Activated CD8-positive, alpha-beta T cell treated with anti-CD3 and anti-CD28 coated beads for 36 hours (primary cell): ENCODE measurements around the gene HIGD1B. TPM values are rescaled to one million over a fixed set of nuclear protein-coding genes. Genes with fewer than 3 reads are reported as not detected.

Experiments used
- ATAC-seq: fragments of 200-7000 bp; cut with Tn5 transposase; one replicate; pipeline ENCODE4 v1.10.0; 2021; ENCODE audit warnings: mild to moderate bottlenecking, moderate library complexity
- CTCF ChIA-PET: fragments of 350-600 bp; sonication (Branson Sonifier 250); formaldehyde crosslinking; loops from one replicate; lab custom pipeline; 2021; ENCODE audit warnings: antibody characterized with exemption; lab: Charles Lee
- POLR2A ChIA-PET: fragments of 350-600 bp; sonication (Branson Sonifier 250); formaldehyde crosslinking; loops from one replicate; lab custom pipeline; 2021; ENCODE audit warnings: antibody characterized with exemption; lab: Charles Lee
- DNase-seq: peaks from one replicate; pipeline ENCODE4 v3.0.0-alpha.2; 2020
- H3K27ac Mint-ChIP-seq: one replicate; pipeline ENCODE4 v1.8.0; 2021; ENCODE audit warnings: mild to moderate bottlenecking, mixed read lengths
- H3K27me3 Mint-ChIP-seq: one replicate; pipeline ENCODE4 v1.8.0; 2021; ENCODE audit warnings: mixed read lengths
- H3K36me3 Mint-ChIP-seq: one replicate; pipeline ENCODE4 v1.8.0; 2021; ENCODE audit warnings: low read depth, mixed read lengths
- H3K4me1 Mint-ChIP-seq: one replicate; pipeline ENCODE4 v1.8.0; 2021; ENCODE audit warnings: low read depth, mixed read lengths
- H3K4me3 Mint-ChIP-seq: one replicate; pipeline ENCODE4 v1.8.0; 2021; ENCODE audit warnings: mild to moderate bottlenecking, moderate library complexity, mixed read lengths
- H3K9me3 Mint-ChIP-seq: one replicate; pipeline ENCODE4 v1.8.0; 2021; ENCODE audit warnings: mixed read lengths
- intact Hi-C: fragments of 100-400 bp; cut with micrococcal nuclease; formaldehyde crosslinking; loops from one replicate; pipeline ENCODE4 v1.10.0; 2022
- total RNA-seq, 2 experiments: library from RNA; stranded (reverse); gene quantifications; one replicate each; pipeline ENCODE4 v1.2.3, GENCODE V29; 2021
- TF ChIP-seq, protein P1 (sequence below): fragments of 200-600 bp; IDR thresholded peaks from one replicate; pipeline ENCODE4 v1.8.0; 2022; ENCODE audit warnings: antibody characterized with exemption, mild to moderate bottlenecking

HIGD1B gene
- total RNA-seq, 2 experiments from 2014 or later = not detected

DNA sequence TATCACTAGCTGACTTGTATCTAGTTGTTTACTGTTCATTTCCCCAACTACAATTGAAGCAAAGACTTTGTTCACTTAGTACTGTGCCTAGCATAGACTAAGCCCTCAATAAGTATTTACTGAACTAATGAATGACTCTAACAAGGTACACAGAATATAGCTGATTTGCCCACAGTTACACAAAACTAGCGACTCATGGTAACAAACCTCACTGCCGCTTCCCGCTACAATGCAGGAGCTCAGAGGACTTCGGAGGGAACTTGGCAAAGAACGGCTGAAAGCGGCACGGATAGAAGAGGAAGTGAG lies 51.0 kb downstream of the HIGD1B start:
- DNase-seq (peak; percentile 37), ATAC-seq (no peak)
- Mint-ChIP-seq H3K4me3 (peak overlapping the region; percentile 85), H3K27ac (peak overlapping the region; percentile 100), H3K9me3 (no peaks in the 10 kb centered on the region), H3K27me3 (no peaks in the 10 kb centered on the region), H3K4me1 (peaks cover 27% of the 10 kb centered on the region), H3K36me3 (peaks cover 16% of the 10 kb centered on the region)
- ChIA-PET CTCF (interaction anchor here (0.6 to 3.4 kb wide), 12 partner anchors 9 to 237 kb away, joined by 3 to 10 read pairs (median 4); partner anchors contain the start of gene ACBD4), POLR2A (interaction anchor here (0.6 to 2.4 kb wide), 11 partner anchors 14 to 955 kb away, joined by 3 to 11 read pairs (median 5); partner anchors contain the start of gene KIF18B)
- intact Hi-C loops = no loop called here
- TF ChIP-seq, protein P1, sequence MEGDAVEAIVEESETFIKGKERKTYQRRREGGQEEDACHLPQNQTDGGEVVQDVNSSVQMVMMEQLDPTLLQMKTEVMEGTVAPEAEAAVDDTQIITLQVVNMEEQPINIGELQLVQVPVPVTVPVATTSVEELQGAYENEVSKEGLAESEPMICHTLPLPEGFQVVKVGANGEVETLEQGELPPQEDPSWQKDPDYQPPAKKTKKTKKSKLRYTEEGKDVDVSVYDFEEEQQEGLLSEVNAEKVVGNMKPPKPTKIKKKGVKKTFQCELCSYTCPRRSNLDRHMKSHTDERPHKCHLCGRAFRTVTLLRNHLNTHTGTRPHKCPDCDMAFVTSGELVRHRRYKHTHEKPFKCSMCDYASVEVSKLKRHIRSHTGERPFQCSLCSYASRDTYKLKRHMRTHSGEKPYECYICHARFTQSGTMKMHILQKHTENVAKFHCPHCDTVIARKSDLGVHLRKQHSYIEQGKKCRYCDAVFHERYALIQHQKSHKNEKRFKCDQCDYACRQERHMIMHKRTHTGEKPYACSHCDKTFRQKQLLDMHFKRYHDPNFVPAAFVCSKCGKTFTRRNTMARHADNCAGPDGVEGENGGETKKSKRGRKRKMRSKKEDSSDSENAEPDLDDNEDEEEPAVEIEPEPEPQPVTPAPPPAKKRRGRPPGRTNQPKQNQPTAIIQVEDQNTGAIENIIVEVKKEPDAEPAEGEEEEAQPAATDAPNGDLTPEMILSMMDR = no peak

DNA sequence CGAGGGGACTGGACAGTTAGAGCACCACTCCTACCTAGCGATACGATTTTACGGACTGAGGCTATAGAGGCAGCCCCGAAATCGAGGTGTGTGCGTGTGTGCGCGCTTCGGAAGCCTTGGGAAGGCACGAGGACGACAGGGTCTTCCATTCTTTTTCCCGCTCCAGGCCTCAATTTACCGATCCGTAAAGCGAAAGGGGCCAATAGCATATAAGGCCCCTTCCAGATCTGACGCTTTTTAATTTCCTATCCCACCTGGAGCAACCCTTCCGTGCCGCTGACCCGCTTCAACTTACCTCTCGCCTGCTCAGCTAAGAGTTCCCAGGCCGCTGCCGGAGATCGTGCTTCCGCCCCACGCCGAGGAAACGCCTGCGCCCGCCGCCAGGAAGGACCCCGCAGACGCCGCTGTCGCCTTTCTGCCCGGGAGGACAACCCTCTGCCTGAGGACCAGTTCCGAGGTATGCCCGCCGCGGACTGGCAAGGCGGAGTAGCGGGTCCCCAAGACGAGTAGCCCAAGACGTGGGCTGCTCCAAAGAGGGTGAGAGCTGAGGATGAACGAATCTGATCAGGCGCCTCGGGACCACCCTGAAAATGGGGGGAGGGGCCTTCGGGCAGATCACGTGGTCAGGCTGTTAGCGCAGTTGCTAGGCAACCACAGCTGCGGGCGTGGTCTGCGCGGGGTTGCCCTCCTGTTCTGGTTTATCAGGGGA lies 51.5 kb downstream of the HIGD1B start, which contains the start of gene EFTUD2:
EFTUD2 (minus strand) TSS at position 372 of the 709 bp plus-strand sequence. CDS start 4,924 bp downstream, outside the sequence.
- no peaks in the 10 kb centered on the region for H3K27me3 Mint-ChIP-seq
- ChIA-PET CTCF (interaction anchor here (0.6 to 3.4 kb wide), 9 partner anchors 9 to 236 kb away, joined by 3 to 10 read pairs (median 6); partner anchors contain the start of gene ACBD4), POLR2A (interaction anchor here (0.6 to 2.4 kb wide), 17 partner anchors 14 to 956 kb away, joined by 3 to 11 read pairs (median 4); partner anchors contain the start of genes GFAP and KIF18B)
- TF ChIP-seq, protein P1 = no peak
- intact Hi-C loops = no loop called here
- H3K36me3 Mint-ChIP-seq = peaks cover 16% of the 10 kb centered on the region
- peak within 1 kb of the TSS; percentile 85 for H3K4me3 Mint-ChIP-seq
- ATAC-seq = peak; percentile 96
- DNase-seq = peak; percentile 94
- peak within 1 kb of the TSS; percentile 100 for H3K27ac Mint-ChIP-seq
- H3K9me3 Mint-ChIP-seq = no peaks in the 10 kb centered on the region
- peaks cover 27% of the 10 kb centered on the region for H3K4me1 Mint-ChIP-seq

Other genes with a start within 250 kb of the HIGD1B start
- gene MEIOC, start 191.4 kb upstream of the HIGD1B start, total RNA-seq = under 1 TPM; 0.16 to 0.25 TPM
- 10 to 100 TPM; 29.6 to 34.5 TPM for gene CCDC43, start 158.1 kb upstream of the HIGD1B start, total RNA-seq
- gene DBF4B, start 139.2 kb upstream of the HIGD1B start, total RNA-seq = 10 to 100 TPM; 23.3 to 25.5 TPM
- under 1 TPM; 0.07 to 0.27 TPM for gene ADAM11, start 88.9 kb upstream of the HIGD1B start, total RNA-seq
- 1 to 10 TPM; 5.6 TPM for gene GJC1, start 17.6 kb upstream of the HIGD1B start, total RNA-seq
- 100 to 1,000 TPM; 207 to 208 TPM for gene EFTUD2, start 51.6 kb downstream of the HIGD1B start, total RNA-seq
- gene GFAP, start 67.6 kb downstream of the HIGD1B start, total RNA-seq = not detected
- gene KIF18B, start 99.9 kb downstream of the HIGD1B start, total RNA-seq = 10 to 100 TPM; 38.1 to 40.3 TPM
- not detected for gene C1QL1, start 120.4 kb downstream of the HIGD1B start, total RNA-seq
- 10 to 100 TPM; 34.3 to 35.8 TPM for gene DCAKD, start 203.7 kb downstream of the HIGD1B start, total RNA-seq
- 100 to 1,000 TPM; 156 to 169 TPM for gene NMT1, start 213.4 kb downstream of the HIGD1B start, total RNA-seq